HG02981 (cell line): ENCODE measurements around the gene CABLES1.

Experiments used
- ATAC-seq: cut with Tn5 transposase; IDR thresholded peaks from one replicate; pipeline ENCODE4 v1.9.1; 2021; ENCODE audit warnings: mild to moderate bottlenecking, moderate library complexity; ENCODE audit not compliant: unreplicated experiment

CABLES1 gene

GRCh38 chr18:23211146-23211545 is 75.9 kb downstream of the CABLES1 start:
- no peak for ATAC-seq

GRCh38 chr18:23212161-23212560 is 76.9 kb downstream of the CABLES1 start:
- no peak for ATAC-seq

GRCh38 chr18:23213200-23213599 is 77.9 kb downstream of the CABLES1 start:
- ATAC-seq = no peak

GRCh38 chr18:23217781-23218180 is 82.5 kb downstream of the CABLES1 start:
- ATAC-seq = no peak

- ATAC-seq = no peak
Measured at GRCh38 chr18:23220355-23220754, 85.1 kb downstream of the CABLES1 start.

GRCh38 chr18:23223641-23224040 is 88.4 kb downstream of the CABLES1 start:
- ATAC-seq = no peak

GRCh38 chr18:23225503-23225902 is 90.2 kb downstream of the CABLES1 start:
- ATAC-seq = no peak

- no peak for ATAC-seq
Measured at GRCh38 chr18:23226391-23226790, 91.1 kb downstream of the CABLES1 start.

- ATAC-seq = no peak
Measured at GRCh38 chr18:23226930-23227725, 91.8 kb downstream of the CABLES1 start.

- no peak for ATAC-seq
Measured at GRCh38 chr18:23227726-23228070, 92.4 kb downstream of the CABLES1 start.

- peak; percentile 33 for ATAC-seq
Measured at GRCh38 chr18:23228102-23229061, 93.1 kb downstream of the CABLES1 start.

GRCh38 chr18:23229472-23229871 is 94.2 kb downstream of the CABLES1 start:
- ATAC-seq = no peak

- ATAC-seq = no peak
Measured at GRCh38 chr18:23230686-23231085, 95.4 kb downstream of the CABLES1 start.

GRCh38 chr18:23231340-23232021 is 96.2 kb downstream of the CABLES1 start:
- ATAC-seq = peak; percentile 83

GRCh38 chr18:23232331-23232730 is 97.0 kb downstream of the CABLES1 start:
- no peak for ATAC-seq

GRCh38 chr18:23234619-23235018 is 99.3 kb downstream of the CABLES1 start:
- ATAC-seq = no peak

- no peak for ATAC-seq
Measured at GRCh38 chr18:23235336-23235735, 100.1 kb downstream of the CABLES1 start.

GRCh38 chr18:23235860-23236259 is 100.6 kb downstream of the CABLES1 start:
- ATAC-seq = no peak

- ATAC-seq = no peak
Measured at GRCh38 chr18:23236876-23237468, 101.7 kb downstream of the CABLES1 start.

GRCh38 chr18:23237524-23238151 is 102.4 kb downstream of the CABLES1 start:
- ATAC-seq = peak; percentile 69
